DMS53 treated with DMSO at 0.1 percent for 48 hours (cell line): ENCODE results near the gene PLPP7.
"Not testable (repeated sequence)": the region's sequence is repeated elsewhere in the genome, so short reads cannot be mapped to it uniquely, and the experiment has no call there.

Experiments
- DNase-seq: peaks from one replicate; lab custom pipeline; 2025; ENCODE audit not compliant: unreplicated experiment; lab: John Stamatoyannopoulos, UW

The PLPP7 gene

DNA sequence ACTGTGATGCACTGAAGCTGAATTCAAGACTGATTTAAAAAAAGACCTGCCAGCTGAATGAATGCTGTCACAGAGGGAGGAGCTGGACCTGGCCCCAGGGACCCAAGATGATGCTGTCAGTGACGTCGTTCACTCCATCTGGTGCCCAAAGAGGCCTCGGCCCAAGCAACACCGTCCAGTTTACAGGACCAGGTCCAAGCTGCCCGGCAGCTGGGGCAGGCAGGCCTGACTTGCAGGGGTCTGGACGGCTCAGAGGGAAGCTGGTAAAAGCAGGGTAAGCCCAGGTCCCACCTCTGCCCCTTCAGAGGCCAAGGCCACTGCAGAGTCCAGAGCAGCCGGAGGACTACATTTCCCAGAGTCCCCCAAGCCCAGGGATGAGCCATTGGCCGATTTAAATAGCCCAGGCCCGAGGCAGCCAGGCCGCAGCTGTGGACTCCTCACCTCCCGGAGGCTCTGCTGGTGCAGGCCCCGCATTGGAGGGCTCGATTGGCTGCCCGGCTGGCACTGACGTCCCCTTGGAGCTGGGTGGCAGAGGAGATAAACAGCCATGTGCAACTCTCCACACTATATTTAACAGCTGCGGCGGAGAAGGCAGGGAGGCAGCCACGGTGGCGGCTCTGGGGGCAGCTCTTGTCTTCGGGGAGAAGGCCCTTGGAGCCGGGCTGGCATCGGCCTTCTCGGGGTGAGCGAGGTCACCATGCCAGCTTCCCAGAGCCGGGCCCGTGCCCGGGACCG is at the start of gene PLPP7:
Gene PLPP7 (plus strand): TSS at position 423 of the 735 bp plus-strand sequence. CDS start 275 bp downstream, at position 698.
- DNase-seq, result no peak

- DNase-seq, result no peak
Observed at GRCh38 chr9:131240047-131240921, 49.2 kb upstream of the PLPP7 start.

GRCh38 chr9:131244331-131244730 is 45.2 kb upstream of the PLPP7 start:
- DNase-seq, result not testable (repeated sequence)

- DNase-seq, result no peak
Observed at GRCh38 chr9:131246618-131247017, 42.9 kb upstream of the PLPP7 start.

GRCh38 chr9:131252120-131252519 is 37.4 kb upstream of the PLPP7 start:
- no peak for DNase-seq

- no peak for DNase-seq
Observed at GRCh38 chr9:131253891-131254491, 35.5 kb upstream of the PLPP7 start.

- no peak for DNase-seq
Observed at GRCh38 chr9:131254626-131255025, 34.9 kb upstream of the PLPP7 start.

- DNase-seq, result no peak
Observed at GRCh38 chr9:131255676-131256197, 33.8 kb upstream of the PLPP7 start.

DNA sequence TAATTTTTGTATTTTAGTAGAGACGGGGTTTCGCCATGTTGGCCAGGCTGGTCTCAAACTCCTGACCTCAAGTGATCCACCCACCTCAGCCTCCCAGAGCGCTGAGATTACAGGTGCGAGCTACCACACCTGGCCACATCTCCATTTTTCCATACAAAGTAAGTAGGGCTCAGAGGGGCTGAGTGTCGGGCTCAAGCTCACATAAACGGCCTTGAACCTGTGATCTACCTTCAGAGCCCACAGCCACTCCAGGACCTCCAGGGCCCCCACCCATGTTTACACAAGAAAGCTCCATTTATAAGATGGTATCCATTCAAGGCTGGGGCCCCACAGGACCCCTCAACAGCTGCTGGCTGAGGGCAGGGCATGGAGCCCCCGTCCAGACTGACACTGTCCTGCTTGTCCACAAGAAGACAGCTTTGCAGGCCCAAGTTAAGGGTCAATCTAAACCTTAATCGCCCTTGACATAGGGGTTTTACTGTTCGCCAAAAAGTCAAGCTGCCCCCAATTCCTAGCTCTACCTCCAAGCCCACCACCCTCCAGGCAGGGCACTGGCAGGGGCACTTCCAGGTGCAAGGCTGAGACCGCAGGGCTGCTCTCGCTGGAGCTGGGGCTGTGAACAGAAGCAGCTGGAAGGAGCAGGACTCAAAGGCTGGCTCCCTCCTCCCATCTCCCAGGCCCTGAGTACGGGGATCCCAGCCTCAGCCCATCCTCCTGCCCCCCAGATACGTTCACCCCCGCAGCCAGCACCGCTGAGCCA is 32.1 kb upstream of the PLPP7 start:
- DNase-seq, result no peak

DNA sequence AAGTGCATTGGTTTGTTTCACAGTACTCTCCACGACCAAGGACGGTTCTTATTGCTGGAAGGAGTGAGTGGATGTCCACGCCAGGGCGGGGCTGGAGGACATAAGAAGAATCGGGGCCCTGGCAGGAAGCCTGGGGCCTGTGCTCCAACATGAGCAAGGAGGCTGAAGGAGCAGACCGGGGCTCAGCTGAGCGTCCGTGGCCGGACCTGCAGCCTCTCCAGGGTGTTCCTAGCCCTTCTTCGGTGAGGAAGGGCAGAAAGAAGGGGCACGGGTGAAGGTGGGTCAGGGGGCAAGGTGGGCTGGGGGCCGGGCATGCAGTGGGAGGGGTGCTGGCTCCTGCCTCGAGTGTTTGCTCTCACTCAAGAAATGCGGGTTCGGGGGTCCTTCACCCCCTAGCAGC is 31.3 kb upstream of the PLPP7 start:
- DNase-seq, result no peak

DNA sequence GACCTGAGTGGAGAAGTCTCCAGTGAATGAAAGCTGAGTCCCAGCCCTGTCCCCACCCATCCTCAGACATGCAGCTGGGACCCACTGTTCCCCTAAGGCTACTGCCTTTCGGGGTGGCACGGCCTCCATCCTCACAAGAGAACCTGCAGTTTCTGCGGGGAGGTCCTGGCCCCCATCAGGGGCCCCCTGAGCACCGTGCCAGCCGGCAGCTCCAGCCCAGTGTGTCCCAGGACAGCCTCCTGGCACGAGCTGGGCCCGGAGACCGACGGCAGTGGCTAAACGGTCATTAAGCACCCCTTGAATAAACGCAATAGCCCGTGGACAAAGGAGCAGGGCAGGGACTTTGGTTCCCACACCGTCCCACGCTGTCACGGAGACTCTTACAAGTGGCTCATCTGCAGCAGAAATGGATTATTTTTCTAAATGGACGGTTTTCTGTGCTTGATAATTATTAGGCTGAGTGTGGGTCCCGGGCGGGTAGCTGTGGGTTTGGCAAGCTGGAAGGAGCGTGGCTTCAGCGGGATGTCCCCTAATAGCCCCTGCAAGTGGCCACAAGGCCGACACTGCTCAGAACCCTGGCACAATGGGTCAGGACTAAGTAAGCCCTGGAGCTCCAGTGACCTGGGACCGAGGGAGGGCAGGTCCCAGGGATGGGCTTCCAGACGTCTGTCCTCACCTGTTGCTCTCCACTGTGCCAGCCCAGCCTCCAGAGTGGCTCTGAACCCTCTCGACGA is 30.7 kb upstream of the PLPP7 start:
- no peak for DNase-seq

DNA sequence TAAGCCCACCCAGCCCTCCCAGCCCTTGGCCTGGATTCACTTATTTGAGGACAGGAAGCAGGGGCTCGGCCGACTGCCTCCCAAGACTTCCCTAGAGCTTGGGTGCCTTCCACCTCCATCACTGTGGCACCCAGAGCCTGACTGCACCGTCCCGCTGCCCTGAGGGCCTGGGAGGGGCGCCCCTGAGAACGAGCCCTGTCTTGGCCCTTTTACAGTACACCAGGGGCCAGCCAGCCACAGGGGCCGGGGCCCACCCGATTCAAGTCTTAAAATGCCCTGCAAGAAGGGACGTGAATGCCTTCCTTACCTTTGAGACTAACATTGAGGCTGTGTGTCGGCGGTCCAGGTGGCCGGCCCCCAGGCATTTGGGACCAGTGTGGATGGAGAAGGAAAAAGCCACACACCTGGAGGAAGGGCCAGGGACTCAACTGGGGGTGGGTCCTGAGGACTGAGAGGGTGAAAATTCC is 30.1 kb upstream of the PLPP7 start:
- DNase-seq, result no peak

DNA sequence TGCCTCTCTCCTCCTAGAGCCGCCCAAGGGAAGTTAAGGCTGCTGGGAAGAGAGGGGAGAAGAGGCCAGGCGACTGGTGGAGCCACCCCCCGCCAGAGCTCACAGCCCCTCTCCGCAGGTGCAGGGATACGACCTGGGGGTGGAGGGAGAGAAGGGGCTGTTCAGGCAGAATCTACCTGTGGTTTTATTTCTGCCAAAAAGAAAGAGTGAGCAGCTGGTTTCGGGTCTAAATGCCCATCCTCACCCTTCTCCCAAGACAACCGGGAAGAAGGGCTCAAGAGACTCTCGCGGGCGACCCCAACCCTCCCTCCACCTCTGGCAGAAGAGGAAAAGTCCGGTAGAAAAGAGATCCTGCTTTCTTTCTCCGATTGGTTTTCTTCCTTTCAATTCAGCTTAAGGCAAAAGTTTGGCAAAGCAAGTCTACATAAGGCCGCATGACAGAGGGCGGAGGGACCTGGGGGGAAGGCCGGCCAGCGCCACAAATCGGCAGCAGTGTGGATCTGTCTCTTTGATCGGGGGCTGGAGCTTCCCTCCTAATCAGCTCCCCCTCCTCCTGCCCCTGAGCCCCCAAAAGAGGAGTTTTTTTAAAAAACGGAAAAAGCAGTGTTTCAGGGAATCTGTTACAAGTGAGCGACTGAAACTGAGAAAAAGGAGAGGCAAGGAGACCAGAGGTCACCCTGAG is 29.5 kb upstream of the PLPP7 start:
- DNase-seq, result no peak

- no peak for DNase-seq
Observed at GRCh38 chr9:131260751-131261452, 28.6 kb upstream of the PLPP7 start.

DNA sequence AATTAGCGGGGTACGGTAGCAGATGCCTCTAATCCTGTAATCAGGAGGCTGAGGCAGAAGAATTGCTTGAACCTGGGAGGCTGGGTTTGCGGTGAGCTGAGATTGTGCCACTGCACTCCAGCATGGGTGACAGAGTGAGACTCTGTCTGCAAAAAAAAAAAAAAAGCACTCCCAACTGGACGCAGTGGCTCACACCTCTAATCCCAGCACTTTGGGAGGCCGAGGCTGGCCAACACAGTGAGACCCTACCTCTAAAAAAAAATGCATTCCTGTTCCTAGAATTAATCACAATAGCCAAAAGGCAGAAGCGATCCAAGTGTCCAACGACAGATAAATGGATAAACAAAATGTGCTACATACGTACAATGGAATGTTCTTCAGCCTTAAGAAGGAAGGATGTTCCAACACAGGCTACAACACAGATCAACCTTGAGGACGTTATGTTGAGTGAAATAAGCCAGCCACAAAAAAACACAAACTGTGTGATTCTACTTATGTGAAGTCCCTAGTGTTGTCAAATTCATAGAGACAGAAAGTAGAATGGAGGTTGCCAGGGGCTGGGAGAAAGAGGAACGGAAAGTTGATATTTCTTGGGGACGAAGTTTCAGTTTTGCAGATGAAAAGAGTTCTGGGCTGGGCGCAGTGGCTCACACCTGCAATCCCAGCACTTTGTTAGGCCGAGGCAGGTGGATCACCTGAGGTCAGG is 27.0 kb upstream of the PLPP7 start:
- DNase-seq, result no peak

DNA sequence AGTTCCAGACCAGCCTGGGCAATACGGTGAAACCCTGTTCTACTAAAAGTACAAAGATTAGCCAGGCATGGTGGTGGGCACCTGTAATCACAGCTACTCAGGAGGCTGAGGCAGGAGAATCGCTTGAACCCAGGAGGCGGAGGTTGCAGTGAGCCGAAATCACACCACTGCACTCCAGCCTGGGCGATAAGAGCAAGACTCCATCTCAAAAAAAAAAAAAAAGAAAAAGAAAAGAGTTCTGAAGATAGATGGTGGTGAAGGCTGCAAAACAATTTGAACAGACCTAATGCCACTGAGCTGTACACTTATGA is 26.5 kb upstream of the PLPP7 start:
- DNase-seq, result not testable (repeated sequence)

DNA sequence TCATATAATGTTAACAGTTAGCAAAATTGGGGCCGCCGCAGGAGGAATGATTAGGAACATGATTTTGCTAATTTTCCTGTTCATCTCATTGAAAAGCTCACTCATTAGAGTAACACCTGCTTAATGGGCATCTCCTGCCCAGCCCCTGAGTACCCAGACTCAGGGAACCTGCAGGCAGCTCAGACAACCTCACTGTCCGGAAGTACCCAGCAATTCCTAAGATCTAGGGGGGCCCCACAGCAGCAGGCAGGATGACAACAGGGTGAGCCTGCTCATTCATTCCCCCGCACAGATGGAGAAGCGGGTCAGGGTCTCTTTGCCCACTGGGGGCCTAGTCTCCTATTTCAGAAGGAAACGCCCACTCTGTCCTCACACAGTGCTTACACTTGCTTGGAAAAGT is 25.8 kb upstream of the PLPP7 start:
- DNase-seq, result no peak

DNA sequence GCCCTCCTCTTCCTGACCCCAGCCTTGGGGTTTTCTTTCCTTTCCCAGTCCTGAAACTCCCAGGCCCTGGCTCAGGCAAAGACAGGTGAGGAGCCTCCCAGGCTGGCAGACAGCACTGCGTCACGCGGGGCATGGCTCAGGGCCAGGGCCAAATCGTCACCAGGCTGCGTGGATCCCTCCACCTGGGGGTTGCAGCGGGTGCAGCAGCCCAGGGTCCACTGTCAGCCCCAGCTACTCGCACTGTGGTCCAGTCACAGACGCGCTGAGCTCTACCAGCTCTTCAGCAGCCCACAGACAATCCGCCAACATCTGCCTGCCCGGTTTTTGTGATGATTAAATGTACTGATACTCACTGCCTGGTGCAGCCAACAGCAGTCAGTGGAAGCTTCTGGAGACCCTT is 25.3 kb upstream of the PLPP7 start:
- DNase-seq, result no peak
